ENCODE data around the gene LZTR1.

GRCh38 chr22:20980523-20980922, 1.6 kb upstream of the LZTR1 start:
- no peak for TF ChIP-seq CTCF (IDR thresholded peaks at IDR 0.05)
- no peak for TF ChIP-seq POLR2A (IDR thresholded peaks at IDR 0.05)
- no peak for TF ChIP-seq POLR2AphosphoS5 (IDR thresholded peaks at IDR 0.05)
